Suprapubic skin (tissue), 4 donors: Measurements from ENCODE around the gene F2. TPM values are rescaled to one million over a fixed set of nuclear protein-coding genes. Genes with fewer than 3 reads are reported as not detected.
A peak's percentile ranks its signal among the peaks of the same experiment; 100 is the strongest.
"Not testable (repeated sequence)": the region's sequence is repeated elsewhere in the genome, so short reads cannot be mapped to it uniquely, and the experiment has no call there.

ENCODE experiments used
- DNase-seq, 2 donors: peaks; one replicate each; pipeline ENCODE4 v3.0.0-alpha.2; 2019; ENCODE audit warnings: low spot score in 2 of 2
- H3K27ac ChIP-seq: fragments of 200-600 bp; sonication (generic); one replicate; pipeline ENCODE4 v1.5.1; 2019
- H3K27me3 ChIP-seq: fragments of 200-600 bp; sonication (generic); one replicate; pipeline ENCODE4 v1.5.1; 2019
- H3K36me3 ChIP-seq: fragments of 200-600 bp; sonication (generic); one replicate; pipeline ENCODE4 v1.5.1; 2019
- H3K4me1 ChIP-seq: fragments of 200-600 bp; sonication (generic); one replicate; pipeline ENCODE4 v1.5.1; 2019
- H3K4me3 ChIP-seq: fragments of 200-600 bp; sonication (generic); one replicate; pipeline ENCODE4 v1.5.1; 2019; ENCODE audit warnings: mild to moderate bottlenecking
- H3K9me3 ChIP-seq: fragments of 200-600 bp; sonication (generic); one replicate; pipeline ENCODE4 v1.5.1; 2019
- EP300 ChIP-seq: sonication (generic); formaldehyde crosslinking; IDR thresholded peaks from one replicate; pipeline ENCODE4 v1.6.1; 2017; ENCODE audit warnings: antibody characterized with exemption
- POLR2A ChIP-seq, 2 donors: fragments of 450-650 bp; IDR thresholded peaks; one replicate each; pipeline ENCODE4 v1.6.1; 2017; ENCODE audit warnings: antibody characterized with exemption in 2 of 2, mild to moderate bottlenecking in 2 of 2, moderate library complexity in 2 of 2
- POLR2AphosphoS5 ChIP-seq, 3 donors: sonication (generic); formaldehyde crosslinking; IDR thresholded peaks; one replicate each; pipeline ENCODE4 v1.6.1; 2017; ENCODE audit warnings: antibody characterized with exemption in 3 of 3
- WGBS: methylation state at CpG from one replicate; pipeline ENCODE4 v1.1.5; 2018; 5-methylcytosine and 5-hydroxymethylcytosine counted together
- total RNA-seq, 4 donors: library from RNA; depleted of rRNA; stranded (reverse); fragments of >200 nt; gene quantifications; one replicate each; pipeline ENCODE4 v1.1.0, GENCODE V29; 2016
- TF ChIP-seq, protein P1 (sequence below), 2 donors: fragments of 200-600 bp in 1 of 2; fragments of 450-650 bp in 1 of 2; sonication (generic) in 1 of 2; IDR thresholded peaks; one replicate each; pipeline ENCODE4 v1.5.1; 2016 to 2019; ENCODE audit warnings: antibody characterized with exemption in 2 of 2, mild to moderate bottlenecking in 1 of 2, moderate library complexity in 1 of 2

The F2 gene
- total RNA-seq, result 1 to 10 TPM in 1 of 4 donors, not detected in 3; 1.6 TPM

- H3K27me3 ChIP-seq, result no peaks in the 10 kb centered on the region
- H3K9me3 ChIP-seq, result no peaks in the 10 kb centered on the region
- 94% methylated on average over 3 of the region's 7 CpGs for WGBS
- H3K4me3 ChIP-seq, result no peak within 1 kb of the TSS
- TF ChIP-seq POLR2AphosphoS5 (IDR thresholded peaks at IDR 0.05), result no peak
- no peak for TF ChIP-seq POLR2A (IDR thresholded peaks at IDR 0.05)
- TF ChIP-seq, protein P1, sequence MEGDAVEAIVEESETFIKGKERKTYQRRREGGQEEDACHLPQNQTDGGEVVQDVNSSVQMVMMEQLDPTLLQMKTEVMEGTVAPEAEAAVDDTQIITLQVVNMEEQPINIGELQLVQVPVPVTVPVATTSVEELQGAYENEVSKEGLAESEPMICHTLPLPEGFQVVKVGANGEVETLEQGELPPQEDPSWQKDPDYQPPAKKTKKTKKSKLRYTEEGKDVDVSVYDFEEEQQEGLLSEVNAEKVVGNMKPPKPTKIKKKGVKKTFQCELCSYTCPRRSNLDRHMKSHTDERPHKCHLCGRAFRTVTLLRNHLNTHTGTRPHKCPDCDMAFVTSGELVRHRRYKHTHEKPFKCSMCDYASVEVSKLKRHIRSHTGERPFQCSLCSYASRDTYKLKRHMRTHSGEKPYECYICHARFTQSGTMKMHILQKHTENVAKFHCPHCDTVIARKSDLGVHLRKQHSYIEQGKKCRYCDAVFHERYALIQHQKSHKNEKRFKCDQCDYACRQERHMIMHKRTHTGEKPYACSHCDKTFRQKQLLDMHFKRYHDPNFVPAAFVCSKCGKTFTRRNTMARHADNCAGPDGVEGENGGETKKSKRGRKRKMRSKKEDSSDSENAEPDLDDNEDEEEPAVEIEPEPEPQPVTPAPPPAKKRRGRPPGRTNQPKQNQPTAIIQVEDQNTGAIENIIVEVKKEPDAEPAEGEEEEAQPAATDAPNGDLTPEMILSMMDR (IDR thresholded peaks at IDR 0.05), result no peak
- TF ChIP-seq EP300, result no peak
- no peaks in the 10 kb centered on the region for H3K4me1 ChIP-seq
- no peak for DNase-seq
- no peaks in the 10 kb centered on the region for H3K36me3 ChIP-seq
- no peak within 1 kb of the TSS for H3K27ac ChIP-seq
These were observed at the start of gene F2 for GRCh38 chr11:46719048-46719542. F2 (plus strand) TSS chr11:46719213; CDS start chr11:46719236, 23 bp downstream.

GRCh38 chr11:46669711-46670139 is 49.3 kb upstream of the F2 start:
- WGBS, result 55% methylated on average over 3 of the region's 3 CpGs
- H3K27ac ChIP-seq, result no peak overlapping the region
- DNase-seq, result peak; percentile 38 to 54

GRCh38 chr11:46670521-46670920 is 48.5 kb upstream of the F2 start:
- H3K9me3 ChIP-seq, H3K27me3 ChIP-seq, H3K27ac ChIP-seq, H3K4me3 ChIP-seq: not testable (repeated sequence)
- peaks cover 33% of the 10 kb centered on the region for H3K4me1 ChIP-seq
- peak in 1 of 2 donors; percentile 43 for DNase-seq
- WGBS, result 89% methylated on average over 3 of the region's 3 CpGs
- H3K36me3 ChIP-seq, result peaks cover 87% of the 10 kb centered on the region

More at GRCh38 chr11:46669711-46670139, 49.3 kb upstream of the F2 start:
- Histone ChIP-seq H3K27me3 (no peaks in the 10 kb centered on the region), H3K9me3 (no peaks in the 10 kb centered on the region), H3K36me3 (peaks cover 95% of the 10 kb centered on the region), H3K4me1 (peaks cover 25% of the 10 kb centered on the region), H3K4me3 (no peak overlapping the region)
- TF ChIP-seq POLR2A (IDR thresholded peaks at IDR 0.05) (no peak), POLR2AphosphoS5 (IDR thresholded peaks at IDR 0.05) (no peak), EP300 (no peak)
- TF ChIP-seq, protein P1 (IDR thresholded peaks at IDR 0.05), result no peak

- peak; percentile 45 to 59 for DNase-seq
- Histone ChIP-seq H3K4me1 (peaks cover 42% of the 10 kb centered on the region), H3K9me3 (no peaks in the 10 kb centered on the region), H3K36me3 (peaks cover 76% of the 10 kb centered on the region), H3K27ac (no peak overlapping the region), H3K27me3 (no peaks in the 10 kb centered on the region), H3K4me3 (no peak overlapping the region)
- 85% methylated on average over 10 of the region's 10 CpGs for WGBS
- TF ChIP-seq EP300 (no peak), POLR2A (IDR thresholded peaks at IDR 0.05) (no peak), POLR2AphosphoS5 (IDR thresholded peaks at IDR 0.05) (no peak)
- TF ChIP-seq, protein P1 (IDR thresholded peaks at IDR 0.05), result no peak
These were observed 47.1 kb upstream of the F2 start for GRCh38 chr11:46671958-46672315.

DNA sequence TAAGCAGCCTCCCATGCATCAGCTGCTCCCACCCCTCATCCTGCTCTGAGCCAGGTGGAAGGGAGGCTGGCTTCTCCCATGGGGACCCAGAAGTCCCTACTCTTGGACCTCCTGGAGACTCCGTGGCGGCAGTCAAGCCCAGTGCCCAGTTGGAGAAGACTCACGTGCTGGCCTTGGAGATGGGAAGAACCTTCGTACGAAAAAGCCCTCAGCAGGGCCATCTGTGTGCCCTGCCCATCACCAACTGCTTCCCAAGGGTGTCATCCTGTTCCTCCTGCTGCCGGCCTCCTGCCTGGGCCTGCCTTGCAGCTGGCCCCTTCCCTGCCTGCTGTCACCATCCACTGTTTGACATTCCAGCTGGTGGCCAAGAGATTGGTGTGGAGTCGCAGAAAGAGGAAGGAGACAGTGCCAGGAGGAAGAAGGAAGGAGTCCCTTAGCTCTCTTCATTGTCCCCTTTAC is 46.6 kb upstream of the F2 start:
- TF ChIP-seq POLR2AphosphoS5 (IDR thresholded peaks at IDR 0.05) (no peak), POLR2A (IDR thresholded peaks at IDR 0.05) (no peak)
- Histone ChIP-seq H3K4me1 (peaks cover 42% of the 10 kb centered on the region), H3K27ac (no peak overlapping the region), H3K36me3 (peaks cover 76% of the 10 kb centered on the region), H3K27me3 (no peaks in the 10 kb centered on the region), H3K9me3 (no peaks in the 10 kb centered on the region), H3K4me3 (no peak overlapping the region)
- 61% methylated on average over 7 of the region's 7 CpGs for WGBS
- peak in 1 of 2 donors; percentile 77 for DNase-seq

- DNase-seq, result peak in 1 of 2 donors; percentile 66
- TF ChIP-seq, protein P1 (IDR thresholded peaks at IDR 0.05), result no peak
- TF ChIP-seq EP300 (no peak), POLR2A (IDR thresholded peaks at IDR 0.05) (no peak), POLR2AphosphoS5 (IDR thresholded peaks at IDR 0.05) (no peak)
- peaks cover 41% of the 10 kb centered on the region for H3K4me1 ChIP-seq
- no peaks in the 10 kb centered on the region for H3K9me3 ChIP-seq
- peak overlapping the region; percentile 87 for H3K27ac ChIP-seq
- WGBS, result 72% methylated on average over 6 of the region's 6 CpGs
- peaks cover 76% of the 10 kb centered on the region for H3K36me3 ChIP-seq
- H3K4me3 ChIP-seq, result no peak overlapping the region
- no peaks in the 10 kb centered on the region for H3K27me3 ChIP-seq
These were observed 45.1 kb upstream of the F2 start for GRCh38 chr11:46673713-46674462.
